Brain microvascular endothelial cell (primary cell): ENCODE data around the gene KLHL21.
"Not testable (repeated sequence)": the region's sequence is repeated elsewhere in the genome, so short reads cannot be mapped to it uniquely, and the experiment has no call there.

Experiments used
- DNase-seq: peaks from one replicate; pipeline ENCODE4 v3.0.0-alpha.2; 2020
- H3K27ac ChIP-seq: fragments of 250-450 bp; sonication (Bioruptor Pico); 2 replicates; pipeline ENCODE4 v1.5.1; 2020; ENCODE audit warnings: mild to moderate bottlenecking, moderate library complexity
- H3K27me3 ChIP-seq: fragments of 250-450 bp; sonication (Bioruptor Pico); replicated peaks from 2 replicates; pipeline ENCODE4 v1.5.1; 2020; ENCODE audit warnings: mild to moderate bottlenecking
- H3K36me3 ChIP-seq: fragments of 250-450 bp; sonication (Bioruptor Pico); replicated peaks from 2 replicates; pipeline ENCODE4 v1.5.1; 2020; ENCODE audit warnings: mild to moderate bottlenecking
- H3K4me3 ChIP-seq: 2 replicates; pipeline ENCODE4 v1.5.1; 2011; ENCODE audit warnings: low read depth, mild to moderate bottlenecking, control low read depth, low read length, moderate library complexity
- in situ Hi-C: cut with HindIII; loops from 2 replicates; pipeline ENCODE4 v1.10.0; 2017; ENCODE audit warnings: low sequenced_read_pairs, low pct_ligation_motif_present
- TF ChIP-seq, protein P1 (sequence below): IDR thresholded peaks from 2 replicates; pipeline ENCODE4 v1.5.1; 2011; ENCODE audit warnings: low read depth, mild to moderate bottlenecking, moderate library complexity, low read length, control low read depth, inconsistent platforms; ENCODE audit errors: missing control alignments

The KLHL21 gene

DNA sequence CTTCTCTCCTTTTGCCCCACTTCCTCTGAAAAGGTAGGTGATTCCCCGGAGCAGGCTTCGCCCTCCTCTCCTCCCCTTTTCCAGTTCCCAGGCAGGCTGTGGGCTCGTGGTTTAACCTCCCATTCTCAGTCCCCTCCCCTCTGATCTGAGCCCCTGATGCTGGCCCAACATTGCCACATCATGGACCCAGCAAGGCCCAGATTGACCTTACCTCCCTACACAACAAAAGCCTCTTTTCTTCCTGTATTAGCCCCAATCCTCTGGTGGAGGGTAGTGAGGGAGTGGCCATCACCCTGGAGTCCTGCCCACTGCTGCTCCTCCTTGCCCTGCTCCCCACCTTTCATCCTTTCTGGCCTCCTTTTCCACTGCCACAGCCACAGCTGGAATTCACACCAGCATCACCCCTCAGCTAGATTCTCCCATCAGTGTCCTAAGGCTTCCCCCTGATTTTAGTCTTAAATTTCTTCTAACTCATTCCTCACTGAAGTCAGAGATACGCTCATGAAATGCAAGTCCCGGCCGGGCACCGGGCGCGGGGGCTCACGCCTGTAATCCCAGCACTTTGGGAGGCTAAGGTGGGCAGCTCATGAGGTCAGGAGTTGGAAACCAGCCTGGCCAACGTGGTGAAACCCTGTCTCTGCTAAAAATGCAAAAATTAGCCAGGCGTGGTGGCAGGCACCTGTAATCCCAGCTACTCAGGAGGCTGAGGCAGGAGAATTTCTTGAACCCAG lies 29.9 kb downstream of the KLHL21 start:
- in situ Hi-C loops, result no loop called here
- TF ChIP-seq, protein P1, sequence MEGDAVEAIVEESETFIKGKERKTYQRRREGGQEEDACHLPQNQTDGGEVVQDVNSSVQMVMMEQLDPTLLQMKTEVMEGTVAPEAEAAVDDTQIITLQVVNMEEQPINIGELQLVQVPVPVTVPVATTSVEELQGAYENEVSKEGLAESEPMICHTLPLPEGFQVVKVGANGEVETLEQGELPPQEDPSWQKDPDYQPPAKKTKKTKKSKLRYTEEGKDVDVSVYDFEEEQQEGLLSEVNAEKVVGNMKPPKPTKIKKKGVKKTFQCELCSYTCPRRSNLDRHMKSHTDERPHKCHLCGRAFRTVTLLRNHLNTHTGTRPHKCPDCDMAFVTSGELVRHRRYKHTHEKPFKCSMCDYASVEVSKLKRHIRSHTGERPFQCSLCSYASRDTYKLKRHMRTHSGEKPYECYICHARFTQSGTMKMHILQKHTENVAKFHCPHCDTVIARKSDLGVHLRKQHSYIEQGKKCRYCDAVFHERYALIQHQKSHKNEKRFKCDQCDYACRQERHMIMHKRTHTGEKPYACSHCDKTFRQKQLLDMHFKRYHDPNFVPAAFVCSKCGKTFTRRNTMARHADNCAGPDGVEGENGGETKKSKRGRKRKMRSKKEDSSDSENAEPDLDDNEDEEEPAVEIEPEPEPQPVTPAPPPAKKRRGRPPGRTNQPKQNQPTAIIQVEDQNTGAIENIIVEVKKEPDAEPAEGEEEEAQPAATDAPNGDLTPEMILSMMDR, result no peak
- H3K4me3 ChIP-seq, result no peak overlapping the region
- no peaks in the 10 kb centered on the region for H3K27me3 ChIP-seq
- H3K36me3 ChIP-seq, result no peaks in the 10 kb centered on the region
- DNase-seq, result no peak
- no peak overlapping the region for H3K27ac ChIP-seq

DNA sequence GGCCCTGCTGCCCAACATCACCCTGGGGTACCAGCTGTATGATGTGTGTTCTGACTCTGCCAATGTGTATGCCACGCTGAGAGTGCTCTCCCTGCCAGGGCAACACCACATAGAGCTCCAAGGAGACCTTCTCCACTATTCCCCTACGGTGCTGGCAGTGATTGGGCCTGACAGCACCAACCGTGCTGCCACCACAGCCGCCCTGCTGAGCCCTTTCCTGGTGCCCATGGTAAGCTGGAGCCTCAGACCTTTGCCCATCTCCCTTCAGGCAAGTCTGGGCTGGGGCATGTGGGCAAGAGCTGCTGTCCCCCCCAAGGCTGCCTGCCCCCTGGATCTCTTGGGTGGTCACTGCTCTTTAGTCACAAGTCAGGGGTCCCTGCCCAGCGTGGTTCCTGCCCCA lies 31.7 kb downstream of the KLHL21 start:
- TF ChIP-seq, protein P1, result no peak
- Histone ChIP-seq H3K36me3 (no peaks in the 10 kb centered on the region), H3K4me3 (no peak overlapping the region), H3K27ac (no peak overlapping the region), H3K27me3 (peaks cover 1% of the 10 kb centered on the region)
- no peak for DNase-seq
- in situ Hi-C loops, result no loop called here

DNA sequence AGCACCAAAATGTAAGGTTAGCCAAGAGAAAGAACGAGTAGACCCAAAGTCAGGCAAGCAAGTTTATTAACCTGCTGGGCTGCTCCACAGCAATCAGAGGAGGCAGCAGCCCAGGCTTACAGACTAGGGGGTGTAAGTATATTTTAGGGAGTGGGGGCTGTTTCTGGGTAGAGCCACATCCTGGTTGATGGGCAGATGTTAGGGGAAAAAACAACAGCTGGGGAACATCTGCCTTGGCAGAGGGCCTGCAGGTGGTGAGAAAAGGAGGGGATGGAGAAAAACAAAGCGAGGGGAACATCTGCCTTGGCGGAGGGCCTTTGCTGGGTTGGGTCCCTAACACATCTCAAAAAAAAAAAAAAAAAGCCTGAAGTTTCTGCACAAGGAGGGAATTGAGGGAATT lies 32.6 kb downstream of the KLHL21 start:
- H3K27ac ChIP-seq, result no peak overlapping the region
- in situ Hi-C loops, result no loop called here
- no peak for DNase-seq
- no peak overlapping the region for H3K4me3 ChIP-seq
- no peaks in the 10 kb centered on the region for H3K36me3 ChIP-seq
- peaks cover 4% of the 10 kb centered on the region for H3K27me3 ChIP-seq
- TF ChIP-seq, protein P1, result no peak

DNA sequence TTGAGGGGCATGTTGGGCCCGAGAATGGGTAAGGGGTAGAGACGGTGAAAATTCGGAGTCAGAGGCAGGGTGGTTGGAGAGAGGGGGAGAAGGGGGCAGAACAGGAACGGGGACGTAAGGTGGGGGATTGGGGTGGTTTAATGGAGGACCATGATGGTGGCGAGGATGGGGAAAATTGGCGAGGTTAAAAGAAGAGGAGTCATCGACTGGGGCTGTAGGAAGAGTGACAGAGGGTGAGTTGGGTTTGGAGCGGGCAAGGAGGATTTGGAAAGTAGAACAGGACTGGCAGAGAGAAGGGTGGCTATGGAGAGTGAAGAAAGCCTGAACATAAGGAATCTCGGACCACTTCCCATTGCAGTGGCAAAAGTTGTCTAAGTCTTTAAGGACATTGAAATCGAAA lies 33.6 kb downstream of the KLHL21 start:
- Histone ChIP-seq H3K36me3 (no peaks in the 10 kb centered on the region), H3K27me3 (peaks cover 4% of the 10 kb centered on the region), H3K27ac (no peak overlapping the region), H3K4me3 (no peak overlapping the region)
- DNase-seq, result no peak
- TF ChIP-seq, protein P1, result no peak
- in situ Hi-C loops, result no loop called here

DNA sequence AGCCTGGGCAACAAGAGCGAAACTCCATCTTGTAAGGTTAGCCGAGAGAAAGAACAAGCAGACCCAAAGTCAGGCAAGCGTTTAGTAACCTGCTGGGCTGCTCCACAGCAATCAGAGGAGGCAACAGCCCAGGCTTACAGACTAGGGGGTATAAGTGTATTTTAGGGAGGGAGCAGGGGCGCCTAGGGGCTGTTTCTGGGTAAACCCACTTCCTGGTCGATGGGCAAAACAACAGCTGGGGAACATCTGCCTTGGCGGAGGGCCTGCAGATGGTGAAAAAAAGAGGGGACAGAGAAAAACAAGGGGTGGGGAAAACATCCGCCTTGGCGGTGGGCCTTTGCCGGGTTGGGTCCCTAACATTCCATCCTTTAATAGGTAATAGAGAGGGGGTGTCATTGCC lies 42.4 kb downstream of the KLHL21 start:
- Histone ChIP-seq H3K36me3 (no peaks in the 10 kb centered on the region), H3K27me3 (no peaks in the 10 kb centered on the region), H3K27ac (no peak overlapping the region), H3K4me3 (no peak overlapping the region)
- in situ Hi-C loops, result no loop called here
- no peak for DNase-seq
- TF ChIP-seq, protein P1, result no peak

DNA sequence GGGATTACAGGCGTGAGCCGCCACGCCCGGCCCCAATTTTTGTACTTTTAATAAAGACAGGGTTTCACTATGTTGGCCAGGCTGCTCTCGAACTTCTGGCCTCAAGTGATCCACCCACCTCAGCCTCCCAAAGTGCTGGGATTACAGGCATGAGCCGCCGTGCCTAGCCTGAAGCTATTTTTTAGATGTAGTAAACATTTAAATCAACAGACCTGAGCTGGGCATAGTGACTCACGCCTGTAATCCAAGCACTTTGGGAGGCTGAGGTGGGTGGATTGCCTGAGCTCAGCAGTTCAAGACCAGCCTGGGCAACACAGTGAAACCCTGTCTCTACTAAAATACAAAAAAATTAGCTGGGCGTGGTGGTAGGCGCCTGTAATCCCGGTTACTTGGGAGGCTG lies 43.5 kb downstream of the KLHL21 start:
- in situ Hi-C loops, result not testable (repeated sequence)

More for the DNA sequence above, 43.5 kb downstream of the KLHL21 start:
- not testable (repeated sequence) for H3K4me3 ChIP-seq, H3K27ac ChIP-seq, H3K36me3 ChIP-seq, DNase-seq, H3K27me3 ChIP-seq
